GM21423 (cell line): ENCODE results near the gene EDEM3.
"Not testable (repeated sequence)": the region's sequence is repeated elsewhere in the genome, so short reads cannot be mapped to it uniquely, and the experiment has no call there.

Experiments
- ATAC-seq: cut with Tn5 transposase; IDR thresholded peaks from one replicate; pipeline ENCODE4 v1.9.1; 2021; ENCODE audit warnings: mild to moderate bottlenecking, moderate library complexity; ENCODE audit not compliant: unreplicated experiment

Gene EDEM3

GRCh38 chr1:184754476-184755225, at the start of gene EDEM3:
EDEM3 (minus strand) TSS chr1:184754858; CDS start chr1:184754646, 212 bp downstream.
- peak; percentile 91 for ATAC-seq

GRCh38 chr1:184804220-184804619, 49.6 kb upstream of the EDEM3 start:
- no peak for ATAC-seq

GRCh38 chr1:184803180-184803492, 48.5 kb upstream of the EDEM3 start:
- ATAC-seq: no peak

GRCh38 chr1:184802354-184803179, 47.9 kb upstream of the EDEM3 start:
- peak; percentile 45 for ATAC-seq

- no peak for ATAC-seq
These were observed 46.8 kb upstream of the EDEM3 start for GRCh38 chr1:184801503-184801902.

- ATAC-seq: no peak
These were observed 46.2 kb upstream of the EDEM3 start for GRCh38 chr1:184800876-184801275.

GRCh38 chr1:184793967-184794366, 39.3 kb upstream of the EDEM3 start:
- no peak for ATAC-seq

- peak; percentile 69 for ATAC-seq
These were observed 37.9 kb upstream of the EDEM3 start for GRCh38 chr1:184792450-184792969.

GRCh38 chr1:184791550-184791900, 36.9 kb upstream of the EDEM3 start:
- no peak for ATAC-seq

GRCh38 chr1:184790642-184791549, 36.2 kb upstream of the EDEM3 start:
- ATAC-seq: no peak

GRCh38 chr1:184789884-184790283, 35.2 kb upstream of the EDEM3 start:
- ATAC-seq: no peak

GRCh38 chr1:184788970-184789369, 34.3 kb upstream of the EDEM3 start:
- ATAC-seq: no peak

GRCh38 chr1:184785529-184785928, 30.9 kb upstream of the EDEM3 start:
- no peak for ATAC-seq

GRCh38 chr1:184783723-184784122, 29.1 kb upstream of the EDEM3 start:
- not testable (repeated sequence) for ATAC-seq

GRCh38 chr1:184781941-184782340, 27.3 kb upstream of the EDEM3 start:
- no peak for ATAC-seq

GRCh38 chr1:184775885-184776284, 21.2 kb upstream of the EDEM3 start:
- ATAC-seq: no peak

GRCh38 chr1:184775329-184775728, 20.7 kb upstream of the EDEM3 start:
- ATAC-seq: no peak

- no peak for ATAC-seq
These were observed 19.2 kb upstream of the EDEM3 start for GRCh38 chr1:184773762-184774320.

- ATAC-seq: no peak
These were observed 16.6 kb upstream of the EDEM3 start for GRCh38 chr1:184771190-184771691.

GRCh38 chr1:184770181-184770979, 15.7 kb upstream of the EDEM3 start:
- no peak for ATAC-seq
